ENCODE measurements around the gene ITGB7. TPM values are rescaled to one million over a fixed set of nuclear protein-coding genes. Genes with fewer than 3 reads are reported as not detected.

Gene ITGB7
- total and polyA plus RNA-seq, 10 of the 15 experiments (the other 5 are each of a cell fraction or from before 2014, with no cell fraction given): 54.5 to 487 (median 252) TPM

- TF ChIP-seq TAF1 (IDR thresholded peaks at IDR 0.05; ENCODE audit: borderline replicate concordance, low read depth, low read length) (peak; percentile 58; the same call in 1 of the 2 replicates), RAD51 (IDR thresholded peaks at IDR 0.05) (peak; percentile 75), ZNF274 (IDR thresholded peaks at IDR 0.05; ENCODE audit: insufficient read depth, insufficient read length) (no peak), ELK1 (IDR thresholded peaks at IDR 0.05; ENCODE audit: low read depth, low read length) (0 out of 2 replicates have a peak, but pooled peaks have one; percentile 43), NFXL1 (IDR thresholded peaks at IDR 0.05; ENCODE audit: borderline replicate concordance) (no peak), SMARCA5 (IDR thresholded peaks at IDR 0.05) (peak; percentile 92), NFYA (IDR thresholded peaks at IDR 0.05; ENCODE audit: borderline replicate concordance, low read depth, low read length) (no peak), YY1 (IDR thresholded peaks at IDR 0.05; ENCODE audit: low read depth, low read length) (peak; percentile 96), RAD21 (IDR thresholded peaks at IDR 0.05; ENCODE audit: insufficient read depth, low read depth, low read length) (peak; percentile 83), HDGF (IDR thresholded peaks at IDR 0.05) (no peak), ESRRA (IDR thresholded peaks at IDR 0.05; ENCODE audit: low read length) (no peak), KAT2A (conservative IDR thresholded peaks at IDR 0.05; ENCODE audit: control insufficient read depth, low read depth, low read length) (no peak), MYC (IDR thresholded peaks at IDR 0.05; ENCODE audit: insufficient read depth, insufficient read length, insufficient replicate concordance, low read length, severe bottlenecking) (peak; percentile 37), E2F4 (IDR thresholded peaks at IDR 0.05; ENCODE audit: low read depth, low read length) (0 out of 2 replicates have a peak, but pooled peaks have one; percentile 26), ZNF622 (IDR thresholded peaks at IDR 0.05) (no peak), SP1 (IDR thresholded peaks at IDR 0.05; ENCODE audit: low read depth, low read length) (no peak), HDAC2 (IDR thresholded peaks at IDR 0.05) (no peak), SUPT20H (IDR thresholded peaks at IDR 0.05; ENCODE audit: borderline replicate concordance, control insufficient read depth, low read depth, low read length) (no peak), SMAD5 (IDR thresholded peaks at IDR 0.05; ENCODE audit: low read depth) (no peak), ZBTB11 (CRISPR knock-in tag; IDR thresholded peaks at IDR 0.05) (no peak), SRF (IDR thresholded peaks at IDR 0.05; ENCODE audit: low read depth in 2 of 2, low read length in 2 of 2) (0 out of 4 replicates have a peak, but pooled peaks of 1 of the 2 experiments have one; percentile 53), SPI1 (IDR thresholded peaks at IDR 0.05; ENCODE audit: borderline replicate concordance, insufficient read depth, low read depth, low read length) (no peak), POU2F2 (IDR thresholded peaks at IDR 0.05; ENCODE audit: borderline replicate concordance, low read depth, low read length) (0 out of 3 replicates have a peak, but pooled peaks have one; percentile 37), IRF5 (IDR thresholded peaks at IDR 0.05; ENCODE audit: borderline replicate concordance) (no peak)
Measured at GRCh38 chr12:53251477-53252348, 44.7 kb upstream of the ITGB7 start (continued).

All from GM12878 (cell line).